ENCODE data around the gene PLOD2.

GRCh38 chr3:146100825-146101444 is 60.0 kb downstream of the PLOD2 start:
- no peak for TF ChIP-seq CTCF (IDR thresholded peaks at IDR 0.05; ENCODE audit: control extremely low read depth in 1 of 3, insufficient read depth in 1 of 3, low read depth in 1 of 3, low read length in 3 of 3)
- no peak for TF ChIP-seq ATF2 (IDR thresholded peaks at IDR 0.05; ENCODE audit: low read length)
- no peak for TF ChIP-seq CHD1 (IDR thresholded peaks at IDR 0.05; ENCODE audit: low read depth, low read length)

All from H1 (cell line).